ENCODE measurements around the gene CCDC24. TPM values are rescaled to one million over a fixed set of nuclear protein-coding genes. Genes with fewer than 3 reads are reported as not detected.

Gene CCDC24
- polyA plus RNA-seq, 1 donor from 2014 or later = 5.3 TPM

DNA sequence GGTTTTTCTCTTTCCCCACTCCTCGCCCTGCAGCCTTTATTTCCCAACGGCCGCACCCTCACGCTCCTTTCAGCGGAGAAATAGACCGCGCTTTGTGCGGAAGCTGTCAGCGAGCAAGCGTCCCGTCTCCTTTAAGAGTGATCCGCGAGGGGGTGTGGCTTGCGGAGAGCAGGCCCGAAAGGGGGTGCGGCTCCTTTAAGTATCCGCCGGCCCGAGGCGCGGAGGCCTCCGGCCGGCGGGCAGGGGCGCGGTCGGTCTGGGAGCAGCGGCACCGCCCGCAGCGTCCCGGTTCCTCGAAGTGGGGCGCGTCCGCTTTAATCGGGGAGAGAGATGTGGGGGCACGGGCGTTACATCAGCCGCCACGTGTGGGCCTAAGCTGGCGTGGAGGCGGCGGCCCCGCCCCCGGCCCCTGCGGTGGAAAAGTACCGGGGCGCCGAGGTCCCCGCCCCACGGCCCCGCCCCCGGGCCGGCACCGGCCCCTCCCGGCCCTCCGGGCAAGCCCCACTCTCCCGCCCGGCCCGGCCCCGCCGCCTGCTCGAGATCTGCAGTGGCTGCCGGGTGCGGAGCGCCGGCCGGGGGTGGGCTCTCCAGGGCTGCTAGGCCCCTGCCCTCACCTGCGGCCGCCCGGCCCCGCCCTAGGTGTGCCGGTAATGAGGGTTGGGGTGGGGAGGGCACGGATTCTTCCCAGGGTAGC, 38.7 kb downstream of the CCDC24 start:
- peak overlapping the region; percentile 92 to 100 (median 96) for H3K4me3 Mint-ChIP-seq
- peak overlapping the region; percentile 95 to 98 (median 96) for H3K27ac Mint-ChIP-seq
- H3K4me1 Mint-ChIP-seq = peaks cover 23 to 25% (median 24%) of the 10 kb centered on the region in 3 donors
- H3K36me3 Mint-ChIP-seq = no peaks in the 10 kb centered on the region
- H3K9me3 Mint-ChIP-seq = no peaks in the 10 kb centered on the region
- H3K27me3 Mint-ChIP-seq = no peaks in the 10 kb centered on the region

DNA sequence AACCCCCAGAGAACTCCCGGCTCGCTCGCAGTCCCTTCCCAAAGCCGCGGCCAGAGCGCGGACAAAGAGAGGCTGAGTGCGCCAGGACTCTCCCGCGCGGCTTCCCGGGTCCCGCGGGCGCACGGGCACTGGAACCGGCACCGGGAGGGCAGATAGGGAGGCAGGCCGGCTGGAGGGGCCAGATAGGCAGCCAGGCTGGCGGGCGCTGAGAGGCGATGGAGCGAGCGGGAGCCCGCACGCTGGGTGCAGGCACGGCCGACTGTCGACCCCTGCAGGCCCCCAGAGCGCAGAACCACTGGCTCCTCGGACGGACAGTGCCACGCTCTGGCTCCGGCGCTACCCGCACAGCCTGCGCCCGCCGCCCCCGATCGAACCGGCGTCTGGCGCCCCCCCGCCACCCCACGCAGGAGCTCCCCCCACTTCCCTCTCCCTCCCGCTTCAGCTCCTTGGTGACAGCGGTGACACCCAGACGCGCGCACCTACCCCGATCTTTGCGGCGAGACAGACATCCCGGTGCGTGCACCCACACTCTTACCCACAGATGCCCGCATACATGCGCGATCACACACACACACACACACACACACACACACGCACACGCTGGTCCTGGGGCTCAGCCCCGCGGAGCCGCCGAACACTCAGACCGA, 39.3 kb downstream of the CCDC24 start:
- no peaks in the 10 kb centered on the region for H3K27me3 Mint-ChIP-seq
- no peaks in the 10 kb centered on the region for H3K36me3 Mint-ChIP-seq
- H3K4me3 Mint-ChIP-seq = peak overlapping the region; percentile 83 to 96 (median 90)
- H3K27ac Mint-ChIP-seq = peak overlapping the region in 2 of 3 donors; percentile 67 to 95
- peaks cover 19 to 22% (median 22%) of the 10 kb centered on the region in 3 donors for H3K4me1 Mint-ChIP-seq
- no peaks in the 10 kb centered on the region for H3K9me3 Mint-ChIP-seq

GRCh38 chr1:44031252-44032169, 40.1 kb downstream of the CCDC24 start, which contains the start of gene SLC6A9:
Gene SLC6A9, minus strand, starts transcription at chr1:44031462. Its CDS starts 7,185 bp downstream, at chr1:44024277.
- Mint-ChIP-seq H3K9me3 (no peaks in the 10 kb centered on the region), H3K27ac (peak within 1 kb of the TSS in 2 of 3 donors; percentile 67 to 95), H3K27me3 (no peaks in the 10 kb centered on the region), H3K4me3 (peak within 1 kb of the TSS; percentile 83 to 96 (median 90)), H3K4me1 (peaks cover 15 to 17% (median 17%) of the 10 kb centered on the region in 3 donors), H3K36me3 (no peaks in the 10 kb centered on the region)

DNA sequence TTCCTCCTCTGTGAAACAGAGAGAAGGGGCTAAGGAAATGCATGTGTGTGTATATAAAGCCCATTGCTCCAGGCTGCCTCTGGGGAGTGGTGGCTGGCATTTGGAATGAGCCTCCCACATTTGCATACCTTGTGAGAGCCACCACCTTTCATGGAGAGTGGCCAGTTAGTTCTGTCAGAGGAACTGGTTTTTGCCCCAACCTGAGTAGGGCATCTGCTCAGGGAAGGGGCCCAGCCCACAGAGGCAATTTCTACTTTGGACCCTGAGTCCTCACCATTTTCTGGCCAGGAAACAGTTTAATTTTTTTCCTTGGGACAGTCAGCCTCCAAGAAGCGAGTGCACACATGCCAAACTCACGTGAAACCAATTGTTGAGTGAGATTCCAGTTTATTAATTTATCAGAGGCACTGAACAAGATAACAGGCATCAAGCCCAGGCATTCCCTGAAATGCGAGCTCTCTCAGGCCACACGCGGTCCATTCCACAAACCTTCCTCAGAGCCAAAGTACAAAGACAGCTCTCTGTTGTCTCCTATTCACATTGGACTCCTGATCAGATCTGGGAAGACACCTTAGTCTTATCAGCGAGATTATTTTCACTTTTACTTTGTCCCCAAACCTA, 40.9 kb downstream of the CCDC24 start:
- Mint-ChIP-seq H3K36me3 (no peaks in the 10 kb centered on the region), H3K9me3 (no peaks in the 10 kb centered on the region), H3K27ac (peak overlapping the region in 1 of 3 donors; percentile 95), H3K27me3 (no peaks in the 10 kb centered on the region), H3K4me3 (peak overlapping the region; percentile 12 to 92 (median 71)), H3K4me1 (peaks cover 14 to 17% (median 16%) of the 10 kb centered on the region in 3 donors)

- H3K4me3 Mint-ChIP-seq = peak overlapping the region in 2 of 4 donors; percentile 71 to 92
- H3K9me3 Mint-ChIP-seq = no peaks in the 10 kb centered on the region
- H3K36me3 Mint-ChIP-seq = no peaks in the 10 kb centered on the region
- H3K4me1 Mint-ChIP-seq = peaks cover 9 to 17% (median 11%) of the 10 kb centered on the region in 3 donors
- no peaks in the 10 kb centered on the region for H3K27me3 Mint-ChIP-seq
- H3K27ac Mint-ChIP-seq = peak overlapping the region in 2 of 3 donors; percentile 5 to 65
These were observed 41.7 kb downstream of the CCDC24 start for GRCh38 chr1:44033041-44033575.

DNA sequence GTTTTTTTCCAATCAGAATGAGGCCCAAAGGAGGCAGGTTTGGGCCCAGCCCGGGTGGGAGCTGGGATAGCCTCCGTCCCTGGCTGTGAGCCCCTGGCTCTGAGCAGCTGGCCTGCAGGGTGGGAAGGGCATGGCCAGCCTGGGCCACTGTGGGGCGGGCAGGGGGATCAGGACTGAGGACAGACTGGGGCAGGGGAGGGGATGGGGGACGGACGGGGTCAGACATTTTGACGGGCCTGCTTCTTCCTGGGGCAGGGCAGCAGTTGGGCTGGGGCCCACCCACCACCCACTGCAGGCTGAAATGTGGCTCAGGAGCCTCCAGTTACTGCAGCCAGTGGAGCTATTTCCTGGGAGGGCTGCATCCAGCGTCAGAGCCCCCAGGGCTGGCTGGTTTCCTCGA, 42.4 kb downstream of the CCDC24 start:
- Mint-ChIP-seq H3K9me3 (no peaks in the 10 kb centered on the region), H3K27me3 (no peaks in the 10 kb centered on the region), H3K27ac (no peak overlapping the region), H3K36me3 (no peaks in the 10 kb centered on the region), H3K4me1 (peaks cover 7 to 13% (median 8%) of the 10 kb centered on the region in 3 donors), H3K4me3 (peak overlapping the region in 1 of 4 donors; percentile 17)

DNA sequence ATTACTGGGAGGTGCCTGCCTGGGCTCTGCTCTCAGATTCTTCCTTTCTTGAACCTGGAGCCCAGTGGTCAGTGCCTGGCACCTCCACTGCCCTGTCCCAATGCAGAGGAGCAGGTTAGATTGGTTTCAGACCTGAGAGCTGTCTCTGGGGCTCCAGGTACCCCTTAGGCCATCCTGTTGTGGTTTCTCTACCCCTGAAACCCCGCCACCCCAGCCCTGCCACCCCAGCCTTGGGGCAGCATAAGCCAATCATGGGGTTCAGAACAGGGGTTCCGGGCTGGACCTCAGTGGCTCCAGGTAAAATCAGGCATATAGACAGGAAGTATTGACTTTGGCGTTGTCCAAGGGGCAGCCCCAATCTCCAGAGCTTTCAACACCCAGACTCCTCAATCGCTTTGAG, 43.0 kb downstream of the CCDC24 start:
- Mint-ChIP-seq H3K9me3 (no peaks in the 10 kb centered on the region), H3K27me3 (no peaks in the 10 kb centered on the region), H3K4me3 (no peak overlapping the region), H3K27ac (no peak overlapping the region), H3K36me3 (no peaks in the 10 kb centered on the region), H3K4me1 (peaks cover 6 to 9% (median 6%) of the 10 kb centered on the region in 3 donors)

DNA sequence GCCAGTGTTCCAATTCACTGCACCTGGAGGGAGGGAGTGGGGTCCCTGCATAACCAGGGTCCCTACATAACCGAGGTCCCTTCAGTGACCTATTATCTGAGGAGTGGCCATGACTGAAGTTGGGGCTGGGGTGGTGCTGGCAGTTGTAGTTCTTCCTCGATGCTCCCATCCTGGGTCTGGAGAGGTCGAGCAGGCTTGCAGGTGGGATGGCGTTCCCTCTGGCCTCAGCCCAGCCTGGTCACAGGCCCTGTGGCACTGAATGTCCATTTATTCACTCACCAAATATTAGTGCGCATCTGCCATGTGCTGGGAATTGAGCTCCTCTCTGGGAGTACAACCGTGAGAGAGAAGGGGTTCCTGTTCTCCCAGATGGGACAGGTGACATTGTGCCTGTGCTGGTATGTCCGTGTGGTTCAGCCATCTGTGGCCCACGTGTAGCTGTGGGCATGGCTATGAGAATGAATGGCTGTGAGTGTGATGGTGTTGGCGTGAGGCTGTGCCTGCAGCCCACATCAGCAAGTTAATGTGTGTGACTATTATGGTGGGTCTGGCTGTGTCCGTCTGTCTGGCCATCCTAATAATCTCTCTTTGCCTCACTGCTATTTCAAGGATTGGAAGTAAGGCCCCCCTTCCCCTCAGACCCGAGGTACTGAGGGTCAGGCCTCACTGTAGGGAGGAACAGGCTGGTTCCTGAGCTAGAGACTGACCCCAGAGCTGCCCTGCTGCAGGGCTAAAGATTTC, 43.7 kb downstream of the CCDC24 start:
- Mint-ChIP-seq H3K9me3 (no peaks in the 10 kb centered on the region), H3K4me1 (peaks cover 0 to 5% (median 2%) of the 10 kb centered on the region in 3 donors), H3K4me3 (peak overlapping the region in 1 of 4 donors; percentile 57), H3K27ac (peak overlapping the region in 1 of 3 donors; percentile 3), H3K27me3 (no peaks in the 10 kb centered on the region), H3K36me3 (no peaks in the 10 kb centered on the region)

GRCh38 chr1:44035726-44036408, 44.5 kb downstream of the CCDC24 start:
- no peaks in the 10 kb centered on the region for H3K27me3 Mint-ChIP-seq
- no peak overlapping the region for H3K27ac Mint-ChIP-seq
- H3K36me3 Mint-ChIP-seq = no peaks in the 10 kb centered on the region
- peaks cover 0 to 7% (median 2%) of the 10 kb centered on the region in 3 donors for H3K4me1 Mint-ChIP-seq
- peak overlapping the region in 1 of 4 donors; percentile 57 for H3K4me3 Mint-ChIP-seq
- H3K9me3 Mint-ChIP-seq = no peaks in the 10 kb centered on the region

DNA sequence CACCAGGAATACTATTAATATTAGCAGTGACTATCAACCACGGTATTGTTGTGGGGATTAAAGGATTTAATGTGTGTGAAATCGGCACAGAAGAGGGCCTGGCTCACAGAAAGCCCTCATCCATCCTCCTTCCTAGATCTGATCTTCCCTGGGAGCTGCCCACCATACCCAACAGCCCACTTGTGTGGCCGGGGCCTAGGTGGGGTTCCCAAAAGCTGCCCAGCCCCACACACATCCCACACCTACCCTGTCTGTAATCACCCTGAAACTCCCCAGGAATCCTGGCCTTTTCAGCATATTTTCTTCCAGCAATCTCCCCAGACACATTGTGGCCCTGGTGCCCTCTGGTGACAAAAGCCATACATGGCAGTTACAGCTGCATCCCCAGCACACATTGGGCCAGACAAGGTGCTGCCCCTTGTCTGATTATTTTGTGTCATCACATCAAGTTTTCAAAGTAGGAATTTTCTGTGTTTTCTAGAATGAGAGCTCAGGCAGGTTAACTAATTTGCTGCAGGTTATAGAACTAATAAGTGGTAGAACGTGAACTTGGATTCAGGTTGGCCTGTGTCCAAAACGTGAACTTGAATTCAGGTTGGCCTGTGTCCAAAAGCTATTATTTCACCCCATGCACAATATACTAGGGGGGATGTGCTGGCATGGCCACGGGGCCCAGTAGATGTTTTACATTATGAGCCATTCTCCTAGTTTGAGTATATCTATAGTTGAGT, 45.2 kb downstream of the CCDC24 start:
- Mint-ChIP-seq H3K4me3 (peak overlapping the region in 1 of 4 donors; percentile 9), H3K36me3 (no peaks in the 10 kb centered on the region), H3K9me3 (no peaks in the 10 kb centered on the region), H3K27me3 (no peaks in the 10 kb centered on the region), H3K27ac (peak overlapping the region in 1 of 3 donors; percentile 9), H3K4me1 (peaks cover 0 to 9% (median 2%) of the 10 kb centered on the region in 3 donors)

- Mint-ChIP-seq H3K36me3 (no peaks in the 10 kb centered on the region), H3K27ac (no peak overlapping the region), H3K4me1 (peaks cover 0 to 9% (median 2%) of the 10 kb centered on the region in 3 donors), H3K27me3 (peaks cover 2% of the 10 kb centered on the region), H3K9me3 (no peaks in the 10 kb centered on the region), H3K4me3 (no peak overlapping the region)
These were observed 45.8 kb downstream of the CCDC24 start for GRCh38 chr1:44037154-44037553.

DNA sequence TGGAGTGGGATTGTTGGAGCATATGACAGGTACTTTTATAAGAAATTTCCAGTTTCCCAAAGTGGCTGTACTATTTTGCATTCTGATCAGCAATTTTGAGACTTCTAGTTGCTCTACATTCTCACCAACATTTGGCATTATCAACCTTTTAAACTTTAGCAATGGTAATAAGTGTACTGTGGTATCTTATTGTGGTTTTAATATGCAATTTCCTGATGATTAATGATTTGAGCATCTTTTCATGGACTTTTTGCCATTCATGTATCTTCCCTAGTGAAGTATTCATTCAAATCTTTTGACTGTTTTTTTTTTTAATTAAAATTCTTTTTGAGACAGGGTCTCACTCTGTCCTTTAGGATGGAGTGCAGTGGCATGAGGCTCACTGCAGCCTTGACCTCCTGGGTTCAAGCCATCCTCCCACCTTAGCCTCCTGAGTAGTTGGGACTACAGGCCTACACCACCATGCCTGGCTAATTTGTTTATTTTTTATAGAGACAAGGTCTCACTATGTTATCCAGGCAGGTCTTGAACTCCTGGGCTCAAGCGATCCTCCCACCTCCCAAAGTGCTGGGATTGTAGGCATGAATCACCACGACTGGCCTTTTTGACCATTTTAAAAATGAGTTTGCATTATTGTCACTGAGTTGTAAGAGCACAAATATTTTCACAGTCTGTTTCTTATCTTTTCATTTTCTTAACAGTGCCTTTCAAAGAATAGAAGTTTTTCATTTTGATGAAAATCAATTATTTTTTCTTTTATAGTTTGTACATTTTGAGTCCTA, 47.7 kb downstream of the CCDC24 start:
- no peak overlapping the region for H3K4me3 Mint-ChIP-seq
- no peak overlapping the region for H3K27ac Mint-ChIP-seq
- peaks cover 0 to 6% (median 2%) of the 10 kb centered on the region in 3 donors for H3K4me1 Mint-ChIP-seq
- no peaks in the 10 kb centered on the region for H3K36me3 Mint-ChIP-seq
- H3K9me3 Mint-ChIP-seq = no peaks in the 10 kb centered on the region
- peaks cover 2% of the 10 kb centered on the region for H3K27me3 Mint-ChIP-seq

All from IgD-negative memory B cell (primary cell).